ENCODE data around the gene CD22. TPM values are rescaled to one million over a fixed set of nuclear protein-coding genes. Genes with fewer than 3 reads are reported as not detected.
"Not testable (repeated sequence)": the region's sequence is repeated elsewhere in the genome, so short reads cannot be mapped to it uniquely, and the experiment has no call there.

CD22 gene
- total RNA-seq, 2 experiments from 2014 or later, result 2.0 to 2.6 TPM

GRCh38 chr19:35375505-35376307, 46.7 kb downstream of the CD22 start:
- no peak overlapping the region for H3K4me3 Mint-ChIP-seq
- H3K27me3 Mint-ChIP-seq (ENCODE audit: low read depth), result peaks cover 8% of the 10 kb centered on the region
- peaks cover 7% of the 10 kb centered on the region for H3K4me1 Mint-ChIP-seq (ENCODE audit: low read depth)
- CTCF ChIA-PET, result interaction anchor here (0.8 kb wide), 1 partner anchor 23 kb away, joined by 3 read pairs; no protein-coding TSS in a partner anchor
- H3K9me3 Mint-ChIP-seq, result no peaks in the 10 kb centered on the region
- intact Hi-C loops (cut with micrococcal nuclease), result no loop called here
- H3K27ac Mint-ChIP-seq, result no peak overlapping the region
- H3K36me3 Mint-ChIP-seq (ENCODE audit: low read depth), result no peaks in the 10 kb centered on the region
- DNase-seq, result no peak

GRCh38 chr19:35377656-35378055, 48.7 kb downstream of the CD22 start:
- intact Hi-C loops (cut with micrococcal nuclease), result no loop called here
- no peak for DNase-seq
- peaks cover 11% of the 10 kb centered on the region for H3K27me3 Mint-ChIP-seq (ENCODE audit: low read depth)
- H3K4me3 Mint-ChIP-seq, result no peak overlapping the region
- CTCF ChIA-PET, result interaction anchor here (0.6 to 1.6 kb wide), 3 partner anchors 22 to 218 kb away, joined by 3 to 6 read pairs (median 4); no protein-coding TSS in a partner anchor
- no peaks in the 10 kb centered on the region for H3K9me3 Mint-ChIP-seq
- no peak overlapping the region for H3K27ac Mint-ChIP-seq
- no peaks in the 10 kb centered on the region for H3K36me3 Mint-ChIP-seq (ENCODE audit: low read depth)
- peaks cover 7% of the 10 kb centered on the region for H3K4me1 Mint-ChIP-seq (ENCODE audit: low read depth)

GRCh38 chr19:35378356-35378755, 49.4 kb downstream of the CD22 start:
- no peak overlapping the region for H3K4me3 Mint-ChIP-seq
- H3K4me1 Mint-ChIP-seq (ENCODE audit: low read depth), result peaks cover 7% of the 10 kb centered on the region
- no peaks in the 10 kb centered on the region for H3K9me3 Mint-ChIP-seq
- CTCF ChIA-PET, result interaction anchor here (1.6 kb wide), 1 partner anchor 24 kb away, joined by 6 read pairs; no protein-coding TSS in a partner anchor
- intact Hi-C loops (cut with micrococcal nuclease), result no loop called here
- H3K36me3 Mint-ChIP-seq (ENCODE audit: low read depth), result no peaks in the 10 kb centered on the region
- H3K27me3 Mint-ChIP-seq (ENCODE audit: low read depth), result peaks cover 11% of the 10 kb centered on the region
- H3K27ac Mint-ChIP-seq, result no peak overlapping the region
- DNase-seq, result no peak

- CTCF ChIA-PET, result interaction anchor here (1.6 kb wide), 1 partner anchor 169 kb away, joined by 5 read pairs; no protein-coding TSS in a partner anchor
- peaks cover 13% of the 10 kb centered on the region for H3K27me3 Mint-ChIP-seq (ENCODE audit: low read depth)
- H3K4me1 Mint-ChIP-seq (ENCODE audit: low read depth); H3K4me3 Mint-ChIP-seq; H3K9me3 Mint-ChIP-seq; intact Hi-C loops (cut with micrococcal nuclease); H3K36me3 Mint-ChIP-seq (ENCODE audit: low read depth); H3K27ac Mint-ChIP-seq; DNase-seq: not testable (repeated sequence)
Measured at GRCh38 chr19:35379545-35379944, 50.6 kb downstream of the CD22 start.

- Mint-ChIP-seq H3K9me3 (peaks cover 2% of the 10 kb centered on the region), H3K4me3 (no peak overlapping the region), H3K36me3 (ENCODE audit: low read depth) (peaks cover 2% of the 10 kb centered on the region), H3K27me3 (ENCODE audit: low read depth) (peaks cover 16% of the 10 kb centered on the region), H3K27ac (no peak overlapping the region), H3K4me1 (ENCODE audit: low read depth) (peaks cover 7% of the 10 kb centered on the region)
- no peak for DNase-seq
- intact Hi-C loops (cut with micrococcal nuclease), result no loop called here
- CTCF ChIA-PET, result interaction anchor here (1.6 kb wide), 1 partner anchor 168 kb away, joined by 5 read pairs; no protein-coding TSS in a partner anchor
Measured at GRCh38 chr19:35379992-35380391, 51.0 kb downstream of the CD22 start.

GRCh38 chr19:35380450-35381124, 51.6 kb downstream of the CD22 start:
- no peak overlapping the region for H3K4me3 Mint-ChIP-seq
- intact Hi-C loops (cut with micrococcal nuclease), result no loop called here

GRCh38 chr19:35381318-35381717, 52.3 kb downstream of the CD22 start:
- intact Hi-C loops (cut with micrococcal nuclease), result no loop called here
- no peak for DNase-seq
- Mint-ChIP-seq H3K27ac (no peak overlapping the region), H3K4me1 (ENCODE audit: low read depth) (peaks cover 3% of the 10 kb centered on the region), H3K27me3 (ENCODE audit: low read depth) (peaks cover 10% of the 10 kb centered on the region), H3K9me3 (peaks cover 2% of the 10 kb centered on the region), H3K36me3 (ENCODE audit: low read depth) (peaks cover 2% of the 10 kb centered on the region), H3K4me3 (no peak overlapping the region)
- CTCF ChIA-PET, result no interaction called here

More at GRCh38 chr19:35380450-35381124, 51.6 kb downstream of the CD22 start:
- peaks cover 2% of the 10 kb centered on the region for H3K36me3 Mint-ChIP-seq (ENCODE audit: low read depth)
- CTCF ChIA-PET, result interaction anchor here (1.6 kb wide), 1 partner anchor 168 kb away, joined by 5 read pairs; no protein-coding TSS in a partner anchor
- no peak for DNase-seq
- H3K4me1 Mint-ChIP-seq (ENCODE audit: low read depth), result peaks cover 3% of the 10 kb centered on the region
- H3K27ac Mint-ChIP-seq, result no peak overlapping the region
- H3K9me3 Mint-ChIP-seq, result peaks cover 2% of the 10 kb centered on the region
- H3K27me3 Mint-ChIP-seq (ENCODE audit: low read depth), result peaks cover 13% of the 10 kb centered on the region

- CTCF ChIA-PET, result no interaction called here
- Mint-ChIP-seq H3K4me3 (no peak overlapping the region), H3K27ac (no peak overlapping the region), H3K27me3 (ENCODE audit: low read depth) (peaks cover 10% of the 10 kb centered on the region), H3K9me3 (peaks cover 4% of the 10 kb centered on the region), H3K36me3 (ENCODE audit: low read depth) (peaks cover 2% of the 10 kb centered on the region), H3K4me1 (ENCODE audit: low read depth) (peaks cover 3% of the 10 kb centered on the region)
- no peak for DNase-seq
- intact Hi-C loops (cut with micrococcal nuclease), result no loop called here
Measured at GRCh38 chr19:35381926-35382325, 52.9 kb downstream of the CD22 start.

- CTCF ChIA-PET, result no interaction called here
- H3K4me1 Mint-ChIP-seq (ENCODE audit: low read depth), result no peaks in the 10 kb centered on the region
- H3K27ac Mint-ChIP-seq, result no peak overlapping the region
- H3K27me3 Mint-ChIP-seq (ENCODE audit: low read depth), result peaks cover 9% of the 10 kb centered on the region
- H3K9me3 Mint-ChIP-seq, result peaks cover 4% of the 10 kb centered on the region
- intact Hi-C loops (cut with micrococcal nuclease), result no loop called here
- peaks cover 2% of the 10 kb centered on the region for H3K36me3 Mint-ChIP-seq (ENCODE audit: low read depth)
- H3K4me3 Mint-ChIP-seq, result no peak overlapping the region
- no peak for DNase-seq
Measured at GRCh38 chr19:35383536-35383935, 54.5 kb downstream of the CD22 start.

GRCh38 chr19:35388277-35389054, 59.5 kb downstream of the CD22 start:
- CTCF ChIA-PET, result interaction anchor here (1.1 kb wide), 1 partner anchor 107 kb away, joined by 4 read pairs; no protein-coding TSS in a partner anchor
- peaks cover 4% of the 10 kb centered on the region for H3K9me3 Mint-ChIP-seq
- peaks cover 4% of the 10 kb centered on the region for H3K27me3 Mint-ChIP-seq (ENCODE audit: low read depth)
- H3K36me3 Mint-ChIP-seq (ENCODE audit: low read depth), result peaks cover 2% of the 10 kb centered on the region
- intact Hi-C loops (cut with micrococcal nuclease), result no loop called here
- H3K27ac Mint-ChIP-seq, result no peak overlapping the region
- no peaks in the 10 kb centered on the region for H3K4me1 Mint-ChIP-seq (ENCODE audit: low read depth)
- no peak for DNase-seq
- no peak overlapping the region for H3K4me3 Mint-ChIP-seq

GRCh38 chr19:35389192-35389861, 60.3 kb downstream of the CD22 start:
- H3K4me3 Mint-ChIP-seq, result no peak overlapping the region
- no peak for DNase-seq
- H3K27me3 Mint-ChIP-seq (ENCODE audit: low read depth), result peaks cover 3% of the 10 kb centered on the region
- no peaks in the 10 kb centered on the region for H3K4me1 Mint-ChIP-seq (ENCODE audit: low read depth)
- H3K9me3 Mint-ChIP-seq, result peaks cover 4% of the 10 kb centered on the region
- H3K36me3 Mint-ChIP-seq (ENCODE audit: low read depth), result peaks cover 2% of the 10 kb centered on the region
- CTCF ChIA-PET, result no interaction called here
- no peak overlapping the region for H3K27ac Mint-ChIP-seq
- intact Hi-C loops (cut with micrococcal nuclease), result no loop called here
